Neural progenitor cell (in vitro differentiated cells): Measurements from ENCODE around the gene ABL2.

Experiments used
- EZH2 ChIP-seq: fragments of 200-600 bp; sonication (generic); IDR thresholded peaks from 2 replicates; pipeline ENCODE4 v1.6.1; 2017; ENCODE audit warnings: antibody characterized with exemption, mild to moderate bottlenecking, moderate library complexity
- EZH2phosphoT487 ChIP-seq: fragments of 200-600 bp; sonication (generic); IDR thresholded peaks from 2 replicates; pipeline ENCODE4 v1.6.1; 2017; ENCODE audit warnings: antibody characterized with exemption
- TF ChIP-seq, protein P1 (sequence below): fragments of 200-600 bp; sonication (generic); IDR thresholded peaks from 2 replicates; pipeline ENCODE4 v1.5.1; 2017; ENCODE audit warnings: antibody characterized with exemption, mild to moderate bottlenecking

DNA sequence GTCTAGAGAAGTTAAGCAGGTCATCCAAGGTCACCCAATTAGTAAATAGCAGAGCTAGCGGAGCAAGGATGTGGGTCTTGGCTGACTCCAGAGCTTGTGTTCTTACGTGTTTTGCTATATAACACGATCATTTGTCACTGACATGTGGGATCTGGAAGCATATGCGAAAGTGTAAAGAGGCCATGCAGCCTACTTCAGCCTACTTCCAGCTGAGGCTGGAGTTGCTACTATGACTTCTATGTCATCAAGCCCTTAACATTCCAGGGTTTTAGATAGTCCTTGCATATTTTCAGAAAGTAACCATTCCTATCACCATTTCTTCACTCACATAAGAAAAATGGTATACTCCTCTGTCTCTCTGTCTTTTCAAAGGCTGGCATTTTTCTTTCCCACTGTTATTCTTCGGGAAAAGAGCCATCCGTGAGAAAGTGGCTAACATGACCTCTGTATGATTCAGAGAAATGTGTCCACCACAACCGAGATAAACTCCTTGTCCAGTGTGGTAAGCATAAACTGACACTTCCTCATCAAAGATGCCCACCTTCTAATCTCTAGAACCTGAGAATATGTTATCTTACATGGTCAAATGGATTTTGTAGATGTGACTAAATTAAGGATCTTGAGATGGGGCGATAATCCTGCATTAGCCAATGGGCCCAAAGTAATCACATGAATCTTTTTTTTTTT is 24.0 kb upstream of the ABL2 start:
- TF ChIP-seq, protein P1, sequence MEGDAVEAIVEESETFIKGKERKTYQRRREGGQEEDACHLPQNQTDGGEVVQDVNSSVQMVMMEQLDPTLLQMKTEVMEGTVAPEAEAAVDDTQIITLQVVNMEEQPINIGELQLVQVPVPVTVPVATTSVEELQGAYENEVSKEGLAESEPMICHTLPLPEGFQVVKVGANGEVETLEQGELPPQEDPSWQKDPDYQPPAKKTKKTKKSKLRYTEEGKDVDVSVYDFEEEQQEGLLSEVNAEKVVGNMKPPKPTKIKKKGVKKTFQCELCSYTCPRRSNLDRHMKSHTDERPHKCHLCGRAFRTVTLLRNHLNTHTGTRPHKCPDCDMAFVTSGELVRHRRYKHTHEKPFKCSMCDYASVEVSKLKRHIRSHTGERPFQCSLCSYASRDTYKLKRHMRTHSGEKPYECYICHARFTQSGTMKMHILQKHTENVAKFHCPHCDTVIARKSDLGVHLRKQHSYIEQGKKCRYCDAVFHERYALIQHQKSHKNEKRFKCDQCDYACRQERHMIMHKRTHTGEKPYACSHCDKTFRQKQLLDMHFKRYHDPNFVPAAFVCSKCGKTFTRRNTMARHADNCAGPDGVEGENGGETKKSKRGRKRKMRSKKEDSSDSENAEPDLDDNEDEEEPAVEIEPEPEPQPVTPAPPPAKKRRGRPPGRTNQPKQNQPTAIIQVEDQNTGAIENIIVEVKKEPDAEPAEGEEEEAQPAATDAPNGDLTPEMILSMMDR: no peak
- no peak for TF ChIP-seq EZH2
- TF ChIP-seq EZH2phosphoT487: no peak
